HG03097 (cell line): ENCODE data around the gene IFI27L2.

Source experiments
- ATAC-seq: cut with Tn5 transposase; IDR thresholded peaks from one replicate; pipeline ENCODE4 v1.9.1; 2021; ENCODE audit not compliant: unreplicated experiment, low FRiP score

The IFI27L2 gene

GRCh38 chr14:94124582-94125377 is 4.6 kb downstream of the IFI27L2 start:
- no peak for ATAC-seq

- no peak for ATAC-seq
Measured at GRCh38 chr14:94123868-94124267, 5.5 kb downstream of the IFI27L2 start.

- no peak for ATAC-seq
Measured at GRCh38 chr14:94123296-94123695, 6.1 kb downstream of the IFI27L2 start.

- no peak for ATAC-seq
Measured at GRCh38 chr14:94122438-94122837, 7.0 kb downstream of the IFI27L2 start.

GRCh38 chr14:94121485-94121884 is 7.9 kb downstream of the IFI27L2 start:
- no peak for ATAC-seq

- ATAC-seq, result no peak
Measured at GRCh38 chr14:94120667-94121340, 8.6 kb downstream of the IFI27L2 start.

- no peak for ATAC-seq
Measured at GRCh38 chr14:94119071-94119470, 10.3 kb downstream of the IFI27L2 start.

- no peak for ATAC-seq
Measured at GRCh38 chr14:94117856-94118255, 11.5 kb downstream of the IFI27L2 start.

GRCh38 chr14:94116701-94117100 is 12.7 kb downstream of the IFI27L2 start:
- no peak for ATAC-seq

GRCh38 chr14:94115631-94116030 is 13.8 kb downstream of the IFI27L2 start:
- ATAC-seq, result no peak

- no peak for ATAC-seq
Measured at GRCh38 chr14:94115058-94115591, 14.3 kb downstream of the IFI27L2 start.

- no peak for ATAC-seq
Measured at GRCh38 chr14:94114589-94115057, 14.8 kb downstream of the IFI27L2 start.

GRCh38 chr14:94113908-94114588 is 15.4 kb downstream of the IFI27L2 start:
- ATAC-seq, result no peak

GRCh38 chr14:94113490-94113889 is 15.9 kb downstream of the IFI27L2 start:
- no peak for ATAC-seq

GRCh38 chr14:94113073-94113472 is 16.3 kb downstream of the IFI27L2 start:
- ATAC-seq, result no peak

GRCh38 chr14:94112513-94113063 is 16.8 kb downstream of the IFI27L2 start:
- no peak for ATAC-seq

GRCh38 chr14:94111276-94112095 is 17.9 kb downstream of the IFI27L2 start:
- no peak for ATAC-seq

GRCh38 chr14:94110552-94111181 is 18.7 kb downstream of the IFI27L2 start, which contains the start of gene IFI27:
TSS of gene IFI27 (plus strand) at chr14:94110736.
- ATAC-seq, result no peak

GRCh38 chr14:94109915-94110250 is 19.5 kb downstream of the IFI27L2 start:
- no peak for ATAC-seq

GRCh38 chr14:94104731-94105130 is 24.7 kb downstream of the IFI27L2 start:
- ATAC-seq, result no peak
